ENCODE data around the gene LENG9. TPM values are rescaled to one million over a fixed set of nuclear protein-coding genes. Genes with fewer than 3 reads are reported as not detected.
"Not testable (repeated sequence)": the region's sequence is repeated elsewhere in the genome, so short reads cannot be mapped to it uniquely, and the experiment has no call there.

Gene LENG9
- total RNA-seq, 1 donor from 2014 or later, result 4.2 TPM

GRCh38 chr19:54469496-54469934 is 5.9 kb upstream of the LENG9 start:
- peaks cover 14 to 15% (median 14%) of the 10 kb centered on the region in 3 donors for H3K4me1 ChIP-seq (ENCODE audit: control insufficient read depth in 3 of 3, insufficient read depth in 3 of 3, low read length in 3 of 3)
- H3K27ac ChIP-seq (ENCODE audit: low read depth, low read length), result peak overlapping the region; percentile 23
- H3K36me3 ChIP-seq (ENCODE audit: control insufficient read depth in 3 of 3, insufficient read depth in 3 of 3, low read length in 3 of 3), result no peaks in the 10 kb centered on the region
- H3K9ac ChIP-seq (ENCODE audit: low read depth in 1 of 3, low read length in 3 of 3), result peak overlapping the region in 1 of 3 donors; percentile 6
- no peaks in the 10 kb centered on the region for H3K9me3 ChIP-seq (ENCODE audit: control insufficient read depth in 3 of 3, low read length in 3 of 3)
- no peak overlapping the region for H3K4me3 ChIP-seq (ENCODE audit: low read length in 3 of 3)
- peaks cover 19 to 27% (median 23%) of the 10 kb centered on the region in 3 donors for H3K27me3 ChIP-seq (ENCODE audit: control insufficient read depth in 3 of 3, insufficient read depth in 3 of 3, low read length in 3 of 3)

- Histone ChIP-seq H3K27me3 (ENCODE audit: control insufficient read depth in 3 of 3, insufficient read depth in 3 of 3, low read length in 3 of 3) (peaks cover 10 to 17% (median 14%) of the 10 kb centered on the region in 3 donors), H3K4me1 (ENCODE audit: control insufficient read depth in 3 of 3, insufficient read depth in 3 of 3, low read length in 3 of 3) (peaks cover 25 to 33% (median 30%) of the 10 kb centered on the region in 3 donors)
- H3K36me3 ChIP-seq (ENCODE audit: control insufficient read depth in 3 of 3, insufficient read depth in 3 of 3, low read length in 3 of 3); H3K27ac ChIP-seq (ENCODE audit: low read depth, low read length); H3K9ac ChIP-seq (ENCODE audit: low read depth in 1 of 3, low read length in 3 of 3); H3K9me3 ChIP-seq (ENCODE audit: control insufficient read depth in 3 of 3, low read length in 3 of 3); H3K4me3 ChIP-seq (ENCODE audit: low read length in 3 of 3): not testable (repeated sequence)
Observed at GRCh38 chr19:54466110-54466480, 2.5 kb upstream of the LENG9 start.

- Histone ChIP-seq H3K4me3 (ENCODE audit: low read length in 3 of 3) (no peak overlapping the region), H3K4me1 (ENCODE audit: control insufficient read depth in 3 of 3, insufficient read depth in 3 of 3, low read length in 3 of 3) (peaks cover 20 to 29% (median 25%) of the 10 kb centered on the region in 3 donors), H3K27me3 (ENCODE audit: control insufficient read depth in 3 of 3, insufficient read depth in 3 of 3, low read length in 3 of 3) (peaks cover 6 to 12% (median 10%) of the 10 kb centered on the region in 3 donors), H3K9ac (ENCODE audit: low read depth in 1 of 3, low read length in 3 of 3) (no peak overlapping the region), H3K9me3 (ENCODE audit: control insufficient read depth in 3 of 3, low read length in 3 of 3) (no peaks in the 10 kb centered on the region), H3K36me3 (ENCODE audit: control insufficient read depth in 3 of 3, insufficient read depth in 3 of 3, low read length in 3 of 3) (peaks cover 3 to 7% (median 5%) of the 10 kb centered on the region in 3 donors), H3K27ac (ENCODE audit: low read depth, low read length) (no peak overlapping the region)
Observed at GRCh38 chr19:54465426-54466109, 2.0 kb upstream of the LENG9 start.

- peaks cover 7 to 13% (median 9%) of the 10 kb centered on the region in 3 donors for H3K36me3 ChIP-seq (ENCODE audit: control insufficient read depth in 3 of 3, insufficient read depth in 3 of 3, low read length in 3 of 3)
- H3K4me3 ChIP-seq (ENCODE audit: low read length in 3 of 3), result peak overlapping the region; percentile 72 to 80 (median 78)
- peak overlapping the region; percentile 91 for H3K27ac ChIP-seq (ENCODE audit: low read depth, low read length)
- peaks cover under 1 to 8% (median 7%) of the 10 kb centered on the region in 3 donors for H3K27me3 ChIP-seq (ENCODE audit: control insufficient read depth in 3 of 3, insufficient read depth in 3 of 3, low read length in 3 of 3)
- H3K4me1 ChIP-seq (ENCODE audit: control insufficient read depth in 3 of 3, insufficient read depth in 3 of 3, low read length in 3 of 3), result peaks cover 16 to 29% (median 26%) of the 10 kb centered on the region in 3 donors
- H3K9me3 ChIP-seq (ENCODE audit: control insufficient read depth in 3 of 3, low read length in 3 of 3), result no peaks in the 10 kb centered on the region
- H3K9ac ChIP-seq (ENCODE audit: low read depth in 1 of 3, low read length in 3 of 3), result peak overlapping the region; percentile 63 to 84 (median 79)
Observed at GRCh38 chr19:54464630-54465425, 1.2 kb upstream of the LENG9 start.

- peaks cover 15 to 29% (median 28%) of the 10 kb centered on the region in 3 donors for H3K4me1 ChIP-seq (ENCODE audit: control insufficient read depth in 3 of 3, insufficient read depth in 3 of 3, low read length in 3 of 3)
- peaks cover 14 to 19% (median 16%) of the 10 kb centered on the region in 3 donors for H3K36me3 ChIP-seq (ENCODE audit: control insufficient read depth in 3 of 3, insufficient read depth in 3 of 3, low read length in 3 of 3)
- peak overlapping the region; percentile 91 for H3K27ac ChIP-seq (ENCODE audit: low read depth, low read length)
- H3K4me3 ChIP-seq (ENCODE audit: low read length in 3 of 3), result peak overlapping the region; percentile 72 to 80 (median 78)
- peak overlapping the region; percentile 63 to 84 (median 79) for H3K9ac ChIP-seq (ENCODE audit: low read depth in 1 of 3, low read length in 3 of 3)
- H3K9me3 ChIP-seq (ENCODE audit: control insufficient read depth in 3 of 3, low read length in 3 of 3), result no peaks in the 10 kb centered on the region
- H3K27me3 ChIP-seq (ENCODE audit: control insufficient read depth in 3 of 3, insufficient read depth in 3 of 3, low read length in 3 of 3), result peaks cover 0 to 1% (median 0%) of the 10 kb centered on the region in 3 donors
Observed at GRCh38 chr19:54464044-54464629, 559 bp upstream of the LENG9 start.

GRCh38 chr19:54462655-54463530 is 685 bp downstream of the LENG9 start:
- peak overlapping the region; percentile 81 to 86 (median 84) for H3K9ac ChIP-seq (ENCODE audit: low read depth in 1 of 3, low read length in 3 of 3)
- H3K4me3 ChIP-seq (ENCODE audit: low read length in 3 of 3), result peak overlapping the region; percentile 72 to 80 (median 78)
- H3K9me3 ChIP-seq (ENCODE audit: control insufficient read depth in 3 of 3, low read length in 3 of 3), result no peaks in the 10 kb centered on the region
- H3K36me3 ChIP-seq (ENCODE audit: control insufficient read depth in 3 of 3, insufficient read depth in 3 of 3, low read length in 3 of 3), result peaks cover 27 to 32% (median 29%) of the 10 kb centered on the region in 3 donors
- peaks cover 15 to 29% (median 28%) of the 10 kb centered on the region in 3 donors for H3K4me1 ChIP-seq (ENCODE audit: control insufficient read depth in 3 of 3, insufficient read depth in 3 of 3, low read length in 3 of 3)
- no peaks in the 10 kb centered on the region for H3K27me3 ChIP-seq (ENCODE audit: control insufficient read depth in 3 of 3, insufficient read depth in 3 of 3, low read length in 3 of 3)
- peak overlapping the region; percentile 91 for H3K27ac ChIP-seq (ENCODE audit: low read depth, low read length)

GRCh38 chr19:54462047-54462654 is 1.4 kb downstream of the LENG9 start:
- Histone ChIP-seq H3K4me1 (ENCODE audit: control insufficient read depth in 3 of 3, insufficient read depth in 3 of 3, low read length in 3 of 3) (peaks cover 15 to 29% (median 28%) of the 10 kb centered on the region in 3 donors), H3K27ac (ENCODE audit: low read depth, low read length) (peak overlapping the region; percentile 91), H3K36me3 (ENCODE audit: control insufficient read depth in 3 of 3, insufficient read depth in 3 of 3, low read length in 3 of 3) (peaks cover 33 to 36% (median 34%) of the 10 kb centered on the region in 3 donors), H3K4me3 (ENCODE audit: low read length in 3 of 3) (peak overlapping the region; percentile 62 to 80 (median 78)), H3K9me3 (ENCODE audit: control insufficient read depth in 3 of 3, low read length in 3 of 3) (no peaks in the 10 kb centered on the region), H3K27me3 (ENCODE audit: control insufficient read depth in 3 of 3, insufficient read depth in 3 of 3, low read length in 3 of 3) (no peaks in the 10 kb centered on the region), H3K9ac (ENCODE audit: low read depth in 1 of 3, low read length in 3 of 3) (peak overlapping the region in 2 of 3 donors; percentile 84 to 86)

- Histone ChIP-seq H3K27ac (ENCODE audit: low read depth, low read length) (no peak overlapping the region), H3K9ac (ENCODE audit: low read depth in 1 of 3, low read length in 3 of 3) (no peak overlapping the region), H3K4me1 (ENCODE audit: control insufficient read depth in 3 of 3, insufficient read depth in 3 of 3, low read length in 3 of 3) (peaks cover 15 to 29% (median 28%) of the 10 kb centered on the region in 3 donors), H3K9me3 (ENCODE audit: control insufficient read depth in 3 of 3, low read length in 3 of 3) (no peaks in the 10 kb centered on the region), H3K4me3 (ENCODE audit: low read length in 3 of 3) (no peak overlapping the region), H3K27me3 (ENCODE audit: control insufficient read depth in 3 of 3, insufficient read depth in 3 of 3, low read length in 3 of 3) (no peaks in the 10 kb centered on the region), H3K36me3 (ENCODE audit: control insufficient read depth in 3 of 3, insufficient read depth in 3 of 3, low read length in 3 of 3) (peaks cover 38 to 41% (median 39%) of the 10 kb centered on the region in 3 donors)
Observed at GRCh38 chr19:54461613-54462012, 2.0 kb downstream of the LENG9 start.

GRCh38 chr19:54461210-54461609 is 2.4 kb downstream of the LENG9 start:
- Histone ChIP-seq H3K27me3 (ENCODE audit: control insufficient read depth in 3 of 3, insufficient read depth in 3 of 3, low read length in 3 of 3) (no peaks in the 10 kb centered on the region), H3K9me3 (ENCODE audit: control insufficient read depth in 3 of 3, low read length in 3 of 3) (no peaks in the 10 kb centered on the region), H3K27ac (ENCODE audit: low read depth, low read length) (no peak overlapping the region), H3K9ac (ENCODE audit: low read depth in 1 of 3, low read length in 3 of 3) (no peak overlapping the region), H3K36me3 (ENCODE audit: control insufficient read depth in 3 of 3, insufficient read depth in 3 of 3, low read length in 3 of 3) (peaks cover 42 to 45% (median 43%) of the 10 kb centered on the region in 3 donors), H3K4me3 (ENCODE audit: low read length in 3 of 3) (no peak overlapping the region), H3K4me1 (ENCODE audit: control insufficient read depth in 3 of 3, insufficient read depth in 3 of 3, low read length in 3 of 3) (peaks cover 15 to 29% (median 28%) of the 10 kb centered on the region in 3 donors)
